SIG-M5 treated with dmso at 0.1 percent for 504 hours (cell line): ENCODE data around the gene CHODL.

Experiments
- DNase-seq: peaks from one replicate; lab custom pipeline; 2025; ENCODE audit not compliant: unreplicated experiment; lab: John Stamatoyannopoulos, UW

Gene CHODL

DNA sequence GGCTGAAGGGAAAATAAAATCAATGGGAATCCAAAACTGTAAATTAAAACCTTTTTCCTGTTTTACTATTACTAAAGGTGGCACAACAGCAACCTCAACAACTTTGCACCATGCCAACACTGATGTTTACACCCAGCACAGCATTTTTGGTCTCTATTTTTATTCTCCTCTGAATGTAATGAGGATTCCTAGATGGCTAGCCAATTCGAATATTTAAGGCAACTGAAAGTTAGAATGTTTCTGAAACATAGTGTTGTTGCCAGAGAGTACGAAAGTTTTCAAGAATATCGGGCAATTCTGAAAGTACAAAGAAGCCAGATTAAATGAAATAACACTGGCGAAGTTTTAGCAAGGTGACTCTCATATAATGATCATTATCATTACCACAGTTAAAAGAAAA, 40.7 kb downstream of the CHODL start:
- no peak for DNase-seq

DNA sequence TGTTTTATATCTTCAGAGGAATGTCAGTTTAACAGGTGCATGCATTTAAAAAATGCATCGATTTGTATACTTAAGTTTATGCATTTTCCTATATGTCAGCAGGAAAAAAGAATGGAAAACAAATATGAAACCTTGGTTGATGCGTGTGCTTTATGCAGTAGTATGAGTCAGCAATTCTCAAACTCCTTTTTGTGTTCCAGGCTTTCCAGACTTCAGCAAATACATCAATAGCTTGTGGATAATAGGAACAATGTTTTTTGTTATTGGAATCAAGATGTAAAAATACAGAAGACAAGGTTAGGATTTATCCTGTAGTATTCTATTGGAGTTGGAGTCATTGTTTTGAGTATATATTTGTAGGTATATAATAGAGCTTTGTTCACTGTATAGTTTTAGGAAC, 45.2 kb downstream of the CHODL start:
- DNase-seq = no peak

GRCh38 chr21:18294100-18294499, 49.5 kb downstream of the CHODL start:
- DNase-seq = no peak

DNA sequence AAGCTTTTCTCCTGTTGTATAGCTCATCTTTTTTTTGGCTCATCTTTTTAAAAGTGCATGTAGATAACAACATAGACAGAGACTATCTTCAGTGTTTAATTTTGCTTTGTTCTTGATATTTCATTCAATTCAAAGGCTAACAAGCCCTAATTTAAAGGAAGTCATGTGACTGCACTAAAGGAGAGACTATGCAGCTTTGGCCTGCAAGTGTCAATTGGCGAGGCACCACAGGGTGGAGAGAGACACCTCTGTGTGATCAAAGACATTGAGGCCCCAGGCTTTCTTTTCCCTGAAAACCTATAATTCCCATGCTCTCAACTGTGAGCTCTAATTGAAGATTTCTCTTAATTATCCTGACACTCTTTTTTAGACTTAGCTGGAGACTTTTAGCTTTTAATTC, 53.6 kb downstream of the CHODL start:
- DNase-seq = no peak
